Gastrocnemius medialis (tissue), 4 donors: ENCODE data around the gene FAM131C. TPM values are rescaled to one million over a fixed set of nuclear protein-coding genes. Genes with fewer than 3 reads are reported as not detected.

Experiments
- ATAC-seq, 2 donors: fragments of 150-250 bp; one replicate each; pipeline ENCODE4 v1.9.1; 2016
- DNase-seq, 2 donors: peaks; one replicate each; pipeline ENCODE4 v3.0.0-alpha.2; 2019
- H3K27ac ChIP-seq, 4 donors: fragments of 200-600 bp; sonication (generic); 1 replicate in 1 of 4; 2 replicates in 3 of 4; pipeline ENCODE4 v1.5.1; 2016 to 2018; ENCODE audit warnings: mild to moderate bottlenecking in 2 of 4, moderate library complexity in 1 of 4
- H3K27me3 ChIP-seq, 3 donors: fragments of 200-600 bp; sonication (generic) in 2 of 3; 1 replicate in 1 of 3; 2 replicates in 2 of 3; pipeline versions ENCODE4 v1.5.1 to v1.6.0; 2016 to 2019; ENCODE audit warnings: mild to moderate bottlenecking in 1 of 3, moderate library complexity in 1 of 3
- H3K36me3 ChIP-seq, 2 donors: fragments of 200-600 bp; sonication (generic) in 1 of 2; one replicate each; pipeline ENCODE4 v1.5.1; 2017 to 2018
- H3K4me1 ChIP-seq, 2 donors: fragments of 200-600 bp; sonication (generic) in 1 of 2; one replicate each; pipeline ENCODE4 v1.5.1; 2016 to 2017; ENCODE audit warnings: mild to moderate bottlenecking in 2 of 2
- H3K4me3 ChIP-seq, 4 donors: fragments of 200-600 bp; sonication (generic) in 3 of 4; 1 replicate in 1 of 4; 2 replicates in 3 of 4; pipeline ENCODE4 v1.5.1; 2016 to 2019; ENCODE audit warnings: mild to moderate bottlenecking in 2 of 4
- H3K9me3 ChIP-seq, 3 donors: fragments of 200-600 bp; sonication (generic) in 2 of 3; 1 replicate in 1 of 3; 2 replicates in 2 of 3; pipeline ENCODE4 v1.5.1; 2016 to 2019
- POLR2A ChIP-seq, 2 donors: fragments of 450-650 bp; IDR thresholded peaks; one replicate each; pipeline ENCODE4 v1.6.1; 2017; ENCODE audit warnings: antibody characterized with exemption in 2 of 2, mild to moderate bottlenecking in 2 of 2, moderate library complexity in 2 of 2
- in situ Hi-C, 4 donors: fragments of 200-750 bp; cut with MboI; loops; one replicate each; pipeline versions ENCODE4 v1.15.0 to v1.8.0; 2017; ENCODE audit warnings: low sequenced_read_pairs in 4 of 4
- intact Hi-C: fragments of 100-400 bp; cut with DNase I; formaldehyde crosslinking; loops from one replicate; pipeline ENCODE4 v1.15.1; 2023; ENCODE audit warnings: low total_unique reads
- total RNA-seq, 4 donors: library from RNA; depleted of rRNA; stranded (reverse); fragments of >200 nt; gene quantifications; one replicate each; pipeline versions ENCODE4 v1.1.0 to v1.2.3, GENCODE V29; 2016
- TF ChIP-seq, protein P1 (sequence below), 5 experiments: fragments of 450-650 bp in 3 of 5; fragments of 200-600 bp in 2 of 5; sonication (generic) in 2 of 5; IDR thresholded peaks in 4 of 5; conservative IDR thresholded peaks in 1 of 5; 1 replicate in 4 of 5; 2 replicates in 1 of 5; pipeline ENCODE4 v1.5.1; 2016 to 2019; ENCODE audit warnings: antibody characterized with exemption in 5 of 5, mild to moderate bottlenecking in 3 of 5, moderate library complexity in 3 of 5

The FAM131C gene
- total RNA-seq, 4 donors from 2014 or later: not detected

- Histone ChIP-seq H3K27me3 (no peaks in the 10 kb centered on the region), H3K27ac (no peak overlapping the region), H3K4me1 (peaks cover 0 to 4% of the 10 kb centered on the region in 2 donors), H3K4me3 (no peak overlapping the region), H3K36me3 (no peaks in the 10 kb centered on the region), H3K9me3 (no peaks in the 10 kb centered on the region)
- intact Hi-C loops (loop anchor here (1.0 kb wide), 1 partner anchor 9 kb away; no protein-coding TSS in a partner anchor), in situ Hi-C loops (loop anchor here in 3 of 4 donors (10.0 to 25.0 kb wide), 2 partner anchors 46 to 238 kb away; partner anchors contain the start of genes SRARP (in 2 of the 3) and UQCRHL (in 1 of the 3))
- no peak for DNase-seq
- no peak for TF ChIP-seq POLR2A (IDR thresholded peaks at IDR 0.05)
- TF ChIP-seq, protein P1, sequence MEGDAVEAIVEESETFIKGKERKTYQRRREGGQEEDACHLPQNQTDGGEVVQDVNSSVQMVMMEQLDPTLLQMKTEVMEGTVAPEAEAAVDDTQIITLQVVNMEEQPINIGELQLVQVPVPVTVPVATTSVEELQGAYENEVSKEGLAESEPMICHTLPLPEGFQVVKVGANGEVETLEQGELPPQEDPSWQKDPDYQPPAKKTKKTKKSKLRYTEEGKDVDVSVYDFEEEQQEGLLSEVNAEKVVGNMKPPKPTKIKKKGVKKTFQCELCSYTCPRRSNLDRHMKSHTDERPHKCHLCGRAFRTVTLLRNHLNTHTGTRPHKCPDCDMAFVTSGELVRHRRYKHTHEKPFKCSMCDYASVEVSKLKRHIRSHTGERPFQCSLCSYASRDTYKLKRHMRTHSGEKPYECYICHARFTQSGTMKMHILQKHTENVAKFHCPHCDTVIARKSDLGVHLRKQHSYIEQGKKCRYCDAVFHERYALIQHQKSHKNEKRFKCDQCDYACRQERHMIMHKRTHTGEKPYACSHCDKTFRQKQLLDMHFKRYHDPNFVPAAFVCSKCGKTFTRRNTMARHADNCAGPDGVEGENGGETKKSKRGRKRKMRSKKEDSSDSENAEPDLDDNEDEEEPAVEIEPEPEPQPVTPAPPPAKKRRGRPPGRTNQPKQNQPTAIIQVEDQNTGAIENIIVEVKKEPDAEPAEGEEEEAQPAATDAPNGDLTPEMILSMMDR (IDR thresholded peaks at IDR 0.05 in 4 of 5, conservative IDR thresholded peaks at IDR 0.05 in 1 of 5): no peak
- ATAC-seq: no peak
These were observed 23.1 kb downstream of the FAM131C start for GRCh38 chr1:16050328-16050727.

DNA sequence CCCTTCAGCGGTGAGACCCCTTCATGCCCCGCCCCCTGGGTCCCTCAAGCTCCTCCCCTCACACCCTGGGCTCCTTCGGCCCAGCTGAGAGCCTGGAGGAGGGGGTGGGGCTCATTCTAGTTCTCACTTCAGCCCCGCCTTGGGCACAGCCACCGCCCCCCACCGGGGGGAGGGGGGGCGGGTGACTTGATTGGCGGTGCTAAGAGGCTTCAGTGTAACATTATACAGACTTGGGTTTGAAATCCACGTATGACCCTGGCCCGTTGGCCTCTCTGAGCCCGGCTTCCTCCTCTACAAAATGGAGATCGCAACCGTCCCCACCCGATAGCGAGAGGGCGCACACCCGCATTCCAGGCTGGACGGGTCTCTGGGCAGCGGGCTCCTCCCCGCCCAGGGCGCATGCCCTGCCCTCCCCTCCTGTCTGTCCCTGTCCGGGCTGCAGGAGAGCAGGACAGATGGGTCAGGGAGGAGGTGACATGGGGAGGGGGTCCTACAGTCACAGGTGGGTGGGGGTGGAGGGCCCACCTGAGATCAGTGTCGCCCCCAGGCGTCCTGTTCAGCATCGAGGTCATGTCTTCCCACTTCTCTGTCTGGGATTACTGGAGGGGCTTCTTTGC, 24.8 kb downstream of the FAM131C start:
- in situ Hi-C loops (loop anchor here in 1 of 4 donors (10.0 kb wide), 1 partner anchor 54 kb away; no protein-coding TSS in a partner anchor), intact Hi-C loops (loop anchor here (5.0 kb wide), 1 partner anchor 231 kb away; no protein-coding TSS in a partner anchor)
- no peaks in the 10 kb centered on the region for H3K27me3 ChIP-seq
- H3K9me3 ChIP-seq: no peaks in the 10 kb centered on the region
- peaks cover 0 to 4% of the 10 kb centered on the region in 2 donors for H3K4me1 ChIP-seq
- no peak overlapping the region for H3K27ac ChIP-seq
- TF ChIP-seq, protein P1 (IDR thresholded peaks at IDR 0.05 in 4 of 5, conservative IDR thresholded peaks at IDR 0.05 in 1 of 5): no peak
- no peak for TF ChIP-seq POLR2A (IDR thresholded peaks at IDR 0.05)
- no peaks in the 10 kb centered on the region for H3K36me3 ChIP-seq
- DNase-seq (no peak), ATAC-seq (peak; percentile 17 to 22)
- peak overlapping the region; percentile 18 to 45 (median 35) for H3K4me3 ChIP-seq

- H3K36me3 ChIP-seq: no peaks in the 10 kb centered on the region
- in situ Hi-C loops (loop anchor here in 1 of 4 donors (10.0 kb wide), 1 partner anchor 53 kb away; no protein-coding TSS in a partner anchor), intact Hi-C loops (loop anchor here (5.0 kb wide), 1 partner anchor 231 kb away; no protein-coding TSS in a partner anchor)
- H3K4me3 ChIP-seq: no peak overlapping the region
- TF ChIP-seq POLR2A (IDR thresholded peaks at IDR 0.05): no peak
- TF ChIP-seq, protein P1 (IDR thresholded peaks at IDR 0.05 in 4 of 5, conservative IDR thresholded peaks at IDR 0.05 in 1 of 5): no peak
- DNase-seq: no peak
- H3K27ac ChIP-seq: no peak overlapping the region
- peaks cover 0 to 4% of the 10 kb centered on the region in 2 donors for H3K4me1 ChIP-seq
- no peaks in the 10 kb centered on the region for H3K9me3 ChIP-seq
- H3K27me3 ChIP-seq: no peaks in the 10 kb centered on the region
- ATAC-seq: no peak
These were observed 25.5 kb downstream of the FAM131C start for GRCh38 chr1:16047791-16048475.

DNA sequence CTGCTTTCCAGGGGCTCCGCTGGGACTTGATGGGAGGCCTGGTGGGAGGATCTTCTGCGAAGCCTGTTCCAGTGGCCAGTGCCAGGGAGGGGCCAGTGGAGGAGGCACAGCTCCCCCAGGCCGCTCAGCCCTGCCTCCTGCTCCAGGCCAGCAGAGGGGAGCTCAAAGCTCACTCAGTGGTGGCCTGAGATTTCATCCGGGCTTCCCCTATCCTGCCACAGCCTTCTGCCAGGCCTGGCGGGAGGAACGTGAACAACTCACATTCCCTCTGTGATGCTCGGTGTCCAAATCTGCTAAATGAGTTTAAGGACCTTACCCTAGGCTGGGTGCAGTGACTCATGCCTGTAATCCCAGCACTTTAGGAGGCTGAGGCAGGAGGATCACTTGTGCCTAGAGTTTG, 26.6 kb downstream of the FAM131C start:
- H3K4me1 ChIP-seq: peaks cover 0 to 4% of the 10 kb centered on the region in 2 donors
- no peak overlapping the region for H3K27ac ChIP-seq
- intact Hi-C loops (loop anchor here (1.0 to 5.0 kb wide), 2 partner anchors 23 to 230 kb away; no protein-coding TSS in a partner anchor), in situ Hi-C loops (loop anchor here in 1 of 4 donors (10.0 kb wide), 1 partner anchor 52 kb away; no protein-coding TSS in a partner anchor)
- no peak overlapping the region for H3K4me3 ChIP-seq
- no peaks in the 10 kb centered on the region for H3K27me3 ChIP-seq
- DNase-seq: no peak
- TF ChIP-seq, protein P1 (IDR thresholded peaks at IDR 0.05 in 4 of 5, conservative IDR thresholded peaks at IDR 0.05 in 1 of 5): no peak
- no peak for TF ChIP-seq POLR2A (IDR thresholded peaks at IDR 0.05)
- no peak for ATAC-seq
- no peaks in the 10 kb centered on the region for H3K9me3 ChIP-seq
- no peaks in the 10 kb centered on the region for H3K36me3 ChIP-seq
